ENCODE results near the gene GDF2. TPM values are rescaled to one million over a fixed set of nuclear protein-coding genes. Genes with fewer than 3 reads are reported as not detected.

The GDF2 gene
- total and polyA plus RNA-seq, 2 of the 4 experiments (the other 2 are of a cell fraction) = under 0.01 TPM; not detected in 1

- no peak for ATAC-seq (ENCODE audit: low read depth)
- CTCF ChIA-PET = interaction anchor here (0.8 to 1.3 kb wide), 2 partner anchors 258 to 281 kb away, joined by 3 to 4 read pairs; no protein-coding TSS in a partner anchor
- H3K27me3 ChIP-seq (ENCODE audit: control insufficient read depth, insufficient read depth, low read length) = peaks cover 68% of the 10 kb centered on the region
- intact Hi-C loops (cut with micrococcal nuclease) (no loop called here), in situ Hi-C loops (cut with MboI; ENCODE audit: low sequenced_read_pairs) (loop anchor here (10.0 kb wide), 1 partner anchor 281 kb away; no protein-coding TSS in a partner anchor), dilution Hi-C loops (cut with HindIII; ENCODE audit: low sequenced_read_pairs, unreplicated experiment) (no loop called here)
- no peak overlapping the region for H3K4me2 ChIP-seq (ENCODE audit: low read depth, low read length)
- no peak overlapping the region for H3K18ac ChIP-seq (ENCODE audit: low read depth, low read length)
- no peak overlapping the region for H3K56ac ChIP-seq (ENCODE audit: extremely low read depth, insufficient read depth, low read length)
- no peak overlapping the region for H3K27ac ChIP-seq (ENCODE audit: insufficient read depth, low read length)
- TF ChIP-seq MAFK (IDR thresholded peaks at IDR 0.05; ENCODE audit: low read depth, low read length) = no peak
- no peak for TF ChIP-seq RCOR1 (IDR thresholded peaks at IDR 0.05; ENCODE audit: insufficient replicate concordance, low read length)
- TF ChIP-seq RFX5 (IDR thresholded peaks at IDR 0.05; ENCODE audit: low read depth, low read length) = no peak
- TF ChIP-seq MXI1 (IDR thresholded peaks at IDR 0.05; ENCODE audit: borderline replicate concordance, low read depth, low read length) = no peak
- no peak for TF ChIP-seq ELK1 (IDR thresholded peaks at IDR 0.05; ENCODE audit: borderline replicate concordance, low read depth, low read length)
- TF ChIP-seq USF2 (IDR thresholded peaks at IDR 0.05; ENCODE audit: low read depth, low read length) = no peak
- no peak for TF ChIP-seq FOS (IDR thresholded peaks at IDR 0.05; ENCODE audit: low read depth, low read length)
- TF ChIP-seq NFE2L2 (IDR thresholded peaks at IDR 0.05; ENCODE audit: low read depth, low read length) = no peak
- no peak for TF ChIP-seq CEBPB (IDR thresholded peaks at IDR 0.05; ENCODE audit: low read depth, low read length)
- TF ChIP-seq SMC3 (IDR thresholded peaks at IDR 0.05; ENCODE audit: low read depth, low read length) = no peak
- no peak for TF ChIP-seq BHLHE40 (IDR thresholded peaks at IDR 0.05; ENCODE audit: low read depth, low read length)
- TF ChIP-seq POLR2A (IDR thresholded peaks at IDR 0.05; ENCODE audit: low read depth, low read length) = no peak
- TF ChIP-seq RAD21 (IDR thresholded peaks at IDR 0.05; ENCODE audit: low read length) = no peak
- TF ChIP-seq CHD1 (IDR thresholded peaks at IDR 0.05; ENCODE audit: low read depth, low read length) = no peak
- TF ChIP-seq, protein P1, sequence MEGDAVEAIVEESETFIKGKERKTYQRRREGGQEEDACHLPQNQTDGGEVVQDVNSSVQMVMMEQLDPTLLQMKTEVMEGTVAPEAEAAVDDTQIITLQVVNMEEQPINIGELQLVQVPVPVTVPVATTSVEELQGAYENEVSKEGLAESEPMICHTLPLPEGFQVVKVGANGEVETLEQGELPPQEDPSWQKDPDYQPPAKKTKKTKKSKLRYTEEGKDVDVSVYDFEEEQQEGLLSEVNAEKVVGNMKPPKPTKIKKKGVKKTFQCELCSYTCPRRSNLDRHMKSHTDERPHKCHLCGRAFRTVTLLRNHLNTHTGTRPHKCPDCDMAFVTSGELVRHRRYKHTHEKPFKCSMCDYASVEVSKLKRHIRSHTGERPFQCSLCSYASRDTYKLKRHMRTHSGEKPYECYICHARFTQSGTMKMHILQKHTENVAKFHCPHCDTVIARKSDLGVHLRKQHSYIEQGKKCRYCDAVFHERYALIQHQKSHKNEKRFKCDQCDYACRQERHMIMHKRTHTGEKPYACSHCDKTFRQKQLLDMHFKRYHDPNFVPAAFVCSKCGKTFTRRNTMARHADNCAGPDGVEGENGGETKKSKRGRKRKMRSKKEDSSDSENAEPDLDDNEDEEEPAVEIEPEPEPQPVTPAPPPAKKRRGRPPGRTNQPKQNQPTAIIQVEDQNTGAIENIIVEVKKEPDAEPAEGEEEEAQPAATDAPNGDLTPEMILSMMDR (conservative IDR thresholded peaks at IDR 0.05; ENCODE audit: low read depth, low read length) = no peak
- no peak for TF ChIP-seq MAZ (IDR thresholded peaks at IDR 0.05; ENCODE audit: borderline replicate concordance, low read depth, low read length)
- no peak overlapping the region for H3K4ac ChIP-seq (ENCODE audit: low read depth, low read length)
- H3K4me1 ChIP-seq (ENCODE audit: control insufficient read depth, insufficient read depth, low read length) = no peaks in the 10 kb centered on the region
- no CpG with 5 or more reads among the region's 2 CpGs for WGBS, 2 experiments (ENCODE audit: extremely low coverage in 2 of 2, insufficient read length in 1 of 2)
- H3K4me3 ChIP-seq (ENCODE audit: insufficient read depth, low read depth, low read length) = no peak overlapping the region
- no TSS peak for BruUV-seq (replicated peaks)
- no peak overlapping the region for H2BK15ac ChIP-seq (ENCODE audit: low read depth, low read length)
- DNase-seq = no peak
- H3K9me3 ChIP-seq (ENCODE audit: control insufficient read depth, insufficient read depth, low read length) = no peaks in the 10 kb centered on the region
- H4K5ac ChIP-seq (ENCODE audit: low read depth, low read length) = no peak overlapping the region
- H3K14ac ChIP-seq (replicated peaks; ENCODE audit: low read depth, low read length) = no peak overlapping the region
- no peak overlapping the region for H4K91ac ChIP-seq (ENCODE audit: insufficient read depth, low read depth, low read length)
- no peaks in the 10 kb centered on the region for H3K79me1 ChIP-seq (ENCODE audit: low read depth in 1 of 2, low read length in 2 of 2)
- no peak overlapping the region for H3K23ac ChIP-seq (ENCODE audit: low read depth, low read length)
- no peak overlapping the region for H2AK5ac ChIP-seq (ENCODE audit: low read depth, low read length)
- no peaks in the 10 kb centered on the region; the same call in 1 of the 2 replicates for H3K9me1 ChIP-seq (ENCODE audit: insufficient read depth, low read length)
- no peak overlapping the region for H2AK9ac ChIP-seq (replicated peaks; ENCODE audit: low read depth, low read length, poor library complexity)
- no peak overlapping the region for H2AFZ ChIP-seq (replicated peaks; ENCODE audit: low read length, poor library complexity)
- no peak overlapping the region for H2BK5ac ChIP-seq (ENCODE audit: low read depth, low read length, poor library complexity, severe bottlenecking)
- POLR2A ChIA-PET (ENCODE audit: unreplicated experiment) = no interaction called here
- no peak overlapping the region for H2BK20ac ChIP-seq (ENCODE audit: low read depth, low read length)
- no peak overlapping the region for H3K9ac ChIP-seq (ENCODE audit: low read depth, low read length)
- no peaks in the 10 kb centered on the region for H4K20me1 ChIP-seq (ENCODE audit: insufficient read depth, low read length)
- no peak overlapping the region for H2BK120ac ChIP-seq (ENCODE audit: low read depth, low read length)
- no peak overlapping the region for H4K8ac ChIP-seq (ENCODE audit: low read depth in 2 of 2, low read length in 2 of 2)
- H3K36me3 ChIP-seq (ENCODE audit: control insufficient read depth, insufficient read depth, low read length) = no peaks in the 10 kb centered on the region
Observed at GRCh38 chr10:47305566-47305965, 16.7 kb upstream of the GDF2 start.
